GM19099 (cell line): ENCODE data around the gene RARB.

Experiments used
- POLR2A ChIP-seq: IDR thresholded peaks from 3 replicates; pipeline ENCODE4 v1.6.1; 2011; ENCODE audit warnings: low read depth; ENCODE audit not compliant: insufficient read length; ENCODE audit errors: extremely low read depth

The RARB gene

GRCh38 chr3:25576146-25576545 is 148.1 kb downstream of the RARB start:
- no peak for TF ChIP-seq POLR2A

- no peak for TF ChIP-seq POLR2A
These were observed 148.9 kb downstream of the RARB start for GRCh38 chr3:25576831-25577454.

GRCh38 chr3:25578059-25578458 is 150.0 kb downstream of the RARB start:
- TF ChIP-seq POLR2A: no peak

GRCh38 chr3:25580534-25580933 is 152.5 kb downstream of the RARB start:
- TF ChIP-seq POLR2A: no peak

GRCh38 chr3:25581335-25581734 is 153.3 kb downstream of the RARB start:
- no peak for TF ChIP-seq POLR2A

- TF ChIP-seq POLR2A: no peak
These were observed 153.8 kb downstream of the RARB start for GRCh38 chr3:25581823-25582222.

- no peak for TF ChIP-seq POLR2A
These were observed 154.2 kb downstream of the RARB start for GRCh38 chr3:25582242-25582641.

GRCh38 chr3:25583343-25583742 is 155.3 kb downstream of the RARB start:
- TF ChIP-seq POLR2A: no peak

GRCh38 chr3:25584011-25584789 is 156.1 kb downstream of the RARB start:
- no peak for TF ChIP-seq POLR2A

- TF ChIP-seq POLR2A: no peak
These were observed 157.5 kb downstream of the RARB start for GRCh38 chr3:25585361-25586166.

- no peak for TF ChIP-seq POLR2A
These were observed 158.1 kb downstream of the RARB start for GRCh38 chr3:25586167-25586505.

GRCh38 chr3:25586553-25586952 is 158.5 kb downstream of the RARB start:
- no peak for TF ChIP-seq POLR2A

GRCh38 chr3:25587094-25587493 is 159.0 kb downstream of the RARB start:
- TF ChIP-seq POLR2A: no peak

GRCh38 chr3:25587526-25587925 is 159.5 kb downstream of the RARB start:
- no peak for TF ChIP-seq POLR2A

GRCh38 chr3:25587975-25588374 is 159.9 kb downstream of the RARB start:
- no peak for TF ChIP-seq POLR2A
